Sigmoid colon (tissue), 4 donors: ENCODE results near the gene UBQLN1.

Source experiments
- POLR2A ChIP-seq, 2 donors: fragments of 450-650 bp; IDR thresholded peaks; one replicate each; pipeline ENCODE4 v1.6.1; 2016; ENCODE audit warnings: antibody characterized with exemption in 2 of 2, mild to moderate bottlenecking in 2 of 2, moderate library complexity in 2 of 2
- POLR2AphosphoS5 ChIP-seq, 4 donors: sonication (generic); formaldehyde crosslinking; IDR thresholded peaks; one replicate each; pipeline ENCODE4 v1.6.1; 2017; ENCODE audit warnings: antibody characterized with exemption in 4 of 4
- TF ChIP-seq, protein P1 (sequence below), 4 experiments: fragments of 450-650 bp in 3 of 4; fragments of 200-600 bp in 1 of 4; IDR thresholded peaks; one replicate each; pipeline ENCODE4 v1.5.1; 2016 to 2019; ENCODE audit warnings: antibody characterized with exemption in 4 of 4, mild to moderate bottlenecking in 3 of 4, moderate library complexity in 2 of 4

GRCh38 chr9:83622433-83622938 is 85.3 kb downstream of the UBQLN1 start:
- TF ChIP-seq, protein P1, sequence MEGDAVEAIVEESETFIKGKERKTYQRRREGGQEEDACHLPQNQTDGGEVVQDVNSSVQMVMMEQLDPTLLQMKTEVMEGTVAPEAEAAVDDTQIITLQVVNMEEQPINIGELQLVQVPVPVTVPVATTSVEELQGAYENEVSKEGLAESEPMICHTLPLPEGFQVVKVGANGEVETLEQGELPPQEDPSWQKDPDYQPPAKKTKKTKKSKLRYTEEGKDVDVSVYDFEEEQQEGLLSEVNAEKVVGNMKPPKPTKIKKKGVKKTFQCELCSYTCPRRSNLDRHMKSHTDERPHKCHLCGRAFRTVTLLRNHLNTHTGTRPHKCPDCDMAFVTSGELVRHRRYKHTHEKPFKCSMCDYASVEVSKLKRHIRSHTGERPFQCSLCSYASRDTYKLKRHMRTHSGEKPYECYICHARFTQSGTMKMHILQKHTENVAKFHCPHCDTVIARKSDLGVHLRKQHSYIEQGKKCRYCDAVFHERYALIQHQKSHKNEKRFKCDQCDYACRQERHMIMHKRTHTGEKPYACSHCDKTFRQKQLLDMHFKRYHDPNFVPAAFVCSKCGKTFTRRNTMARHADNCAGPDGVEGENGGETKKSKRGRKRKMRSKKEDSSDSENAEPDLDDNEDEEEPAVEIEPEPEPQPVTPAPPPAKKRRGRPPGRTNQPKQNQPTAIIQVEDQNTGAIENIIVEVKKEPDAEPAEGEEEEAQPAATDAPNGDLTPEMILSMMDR (IDR thresholded peaks at IDR 0.05): no peak
- TF ChIP-seq POLR2A (IDR thresholded peaks at IDR 0.05) (no peak), POLR2AphosphoS5 (IDR thresholded peaks at IDR 0.05) (no peak)
